Lower lobe of right lung (tissue), 2 donors: ENCODE results near the gene TSEN54. TPM values are rescaled to one million over a fixed set of nuclear protein-coding genes. Genes with fewer than 3 reads are reported as not detected.

Experiments
- ATAC-seq, 2 donors: fragments of 200-7000 bp; cut with Tn5 transposase; one replicate each; pipeline ENCODE4 v1.9.1; 2020 to 2022; ENCODE audit warnings: mild to moderate bottlenecking in 2 of 2, moderate library complexity in 2 of 2
- DNase-seq: peaks from one replicate; pipeline ENCODE4 v3.0.0-alpha.2; 2020
- H3K27ac ChIP-seq: fragments of 200-600 bp; one replicate; pipeline ENCODE4 v1.8.0; 2022
- H3K27me3 ChIP-seq: fragments of 200-600 bp; one replicate; pipeline ENCODE4 v1.8.0; 2022; ENCODE audit warnings: low read depth
- H3K36me3 ChIP-seq: fragments of 200-600 bp; one replicate; pipeline ENCODE4 v1.8.0; 2022; ENCODE audit warnings: mild to moderate bottlenecking
- H3K4me1 ChIP-seq: fragments of 200-600 bp; one replicate; pipeline ENCODE4 v1.8.0; 2022
- H3K4me3 ChIP-seq: fragments of 200-600 bp; one replicate; pipeline ENCODE4 v1.8.0; 2022; ENCODE audit warnings: mild to moderate bottlenecking
- H3K9me3 ChIP-seq: fragments of 200-600 bp; one replicate; pipeline ENCODE4 v1.8.0; 2022
- CTCF ChIP-seq: fragments of 200-600 bp; IDR thresholded peaks from one replicate; pipeline ENCODE4 v1.8.0; 2022; ENCODE audit warnings: antibody characterized with exemption, mild to moderate bottlenecking
- intact Hi-C: fragments of 100-400 bp; cut with DNase I; formaldehyde crosslinking; loops from one replicate; pipeline ENCODE4 v1.11.0; 2022
- total RNA-seq: library from RNA; stranded (reverse); fragmentation: NEBNext Ultra II Directional; extraction: Animal tissue kit (Norgen Biotek cat#: 25700); gene quantifications from one replicate; pipeline ENCODE4 v1.2.1, GENCODE V29; 2021
- donor health status: DM: no; HTN: yes; CAD: no; lungs with severe emphysema.

The TSEN54 gene
- total RNA-seq, 1 donor from 2014 or later, result 20.4 TPM

- Histone ChIP-seq H3K4me1 (peaks cover 20% of the 10 kb centered on the region), H3K27ac (no peak overlapping the region), H3K27me3 (no peaks in the 10 kb centered on the region), H3K4me3 (no peak overlapping the region), H3K36me3 (peaks cover 7% of the 10 kb centered on the region), H3K9me3 (no peaks in the 10 kb centered on the region)
- no peak for ATAC-seq
- intact Hi-C loops, result no loop called here
- no peak for DNase-seq
- TF ChIP-seq CTCF, result no peak
These were observed 23.8 kb downstream of the TSEN54 start for GRCh38 chr17:75539967-75540729.

- H3K4me1 ChIP-seq, result peaks cover 11% of the 10 kb centered on the region
- DNase-seq (no peak), ATAC-seq (peak in 1 of 2 donors; percentile 18)
- intact Hi-C loops, result no loop called here
- H3K4me3 ChIP-seq, result no peak overlapping the region
- H3K36me3 ChIP-seq, result peaks cover 7% of the 10 kb centered on the region
- no peaks in the 10 kb centered on the region for H3K27me3 ChIP-seq
- no peaks in the 10 kb centered on the region for H3K9me3 ChIP-seq
- H3K27ac ChIP-seq, result no peak overlapping the region
- no peak for TF ChIP-seq CTCF
These were observed 24.7 kb downstream of the TSEN54 start for GRCh38 chr17:75540923-75541503.

- Histone ChIP-seq H3K27ac (no peak overlapping the region), H3K4me1 (peaks cover 11% of the 10 kb centered on the region), H3K36me3 (peaks cover 7% of the 10 kb centered on the region), H3K27me3 (no peaks in the 10 kb centered on the region), H3K9me3 (no peaks in the 10 kb centered on the region), H3K4me3 (no peak overlapping the region)
- DNase-seq (no peak), ATAC-seq (peak; percentile 27 to 35)
- intact Hi-C loops, result no loop called here
- no peak for TF ChIP-seq CTCF
These were observed 25.9 kb downstream of the TSEN54 start for GRCh38 chr17:75542229-75542628.

GRCh38 chr17:75542728-75543336 is 26.5 kb downstream of the TSEN54 start:
- Histone ChIP-seq H3K27ac (no peak overlapping the region), H3K9me3 (no peaks in the 10 kb centered on the region), H3K4me3 (no peak overlapping the region), H3K27me3 (no peaks in the 10 kb centered on the region), H3K4me1 (peaks cover 11% of the 10 kb centered on the region), H3K36me3 (peaks cover 7% of the 10 kb centered on the region)
- TF ChIP-seq CTCF, result no peak
- intact Hi-C loops, result no loop called here
- DNase-seq, result no peak
- ATAC-seq, result peak in 1 of 2 donors; percentile 20

- DNase-seq (no peak), ATAC-seq (no peak)
- Histone ChIP-seq H3K4me1 (peaks cover 17% of the 10 kb centered on the region), H3K9me3 (no peaks in the 10 kb centered on the region), H3K4me3 (no peak overlapping the region), H3K36me3 (peaks cover 7% of the 10 kb centered on the region), H3K27ac (no peak overlapping the region), H3K27me3 (no peaks in the 10 kb centered on the region)
- intact Hi-C loops, result no loop called here
- TF ChIP-seq CTCF, result no peak
These were observed 27.9 kb downstream of the TSEN54 start for GRCh38 chr17:75544250-75544649.
